Testis (tissue), 3 donors: ENCODE measurements around the gene RAB7A. TPM values are rescaled to one million over a fixed set of nuclear protein-coding genes. Genes with fewer than 3 reads are reported as not detected.

Source experiments
- DNase-seq: peaks from one replicate; pipeline ENCODE4 v3.0.0-alpha.2; 2019
- H3K27ac ChIP-seq, 2 donors: fragments of 200-600 bp; sonication (generic); one replicate each; pipeline ENCODE4 v1.5.1; 2019
- H3K27me3 ChIP-seq: fragments of 200-600 bp; sonication (generic); one replicate; pipeline ENCODE4 v1.5.1; 2019
- H3K36me3 ChIP-seq: fragments of 200-600 bp; sonication (generic); one replicate; pipeline ENCODE4 v1.5.1; 2017; ENCODE audit warnings: low read depth; ENCODE audit errors: missing control alignments
- H3K4me1 ChIP-seq: fragments of 200-600 bp; sonication (generic); one replicate; pipeline ENCODE4 v1.5.1; 2019
- H3K4me3 ChIP-seq, 2 donors: fragments of 200-600 bp; sonication (generic); one replicate each; pipeline ENCODE4 v1.5.1; 2017 to 2019
- H3K9me3 ChIP-seq: fragments of 200-600 bp; sonication (generic); one replicate; pipeline ENCODE4 v1.5.1; 2017
- POLR2A ChIP-seq: fragments of 450-650 bp; IDR thresholded peaks from one replicate; pipeline ENCODE4 v1.6.1; 2017; ENCODE audit warnings: antibody characterized with exemption, mild to moderate bottlenecking, moderate library complexity
- WGBS, 2 donors: methylation state at CpG; one replicate each; pipeline ENCODE4 v1.1.5; 2018; 5-methylcytosine and 5-hydroxymethylcytosine counted together
- intact Hi-C: fragments of 100-400 bp; cut with DNase I; formaldehyde crosslinking; loops from one replicate; pipeline ENCODE4 v1.15.1; 2023; ENCODE audit warnings: low total_unique reads
- polyA plus RNA-seq: library from polyadenylated mRNA; stranded (reverse); fragments of 350-450 nt; fragmentation: Illumina TruSeq; extraction: RNeasy Lipid Tissue Mini Kit (QIAGEN cat#74804); gene quantifications from one replicate; pipeline ENCODE4 v1.2.3, GENCODE V29; 2014; ENCODE audit warnings: low read depth, low replicate concordance; ENCODE audit not compliant: insufficient read depth
- total RNA-seq, 2 donors: library from RNA; depleted of rRNA; stranded (reverse); fragments of >200 nt; gene quantifications; one replicate each; pipeline ENCODE4 v1.2.3, GENCODE V29; 2016
- TF ChIP-seq, protein P1 (sequence below), 3 experiments: fragments of 450-650 bp in 2 of 3; fragments of 200-600 bp in 1 of 3; sonication (generic) in 1 of 3; IDR thresholded peaks; one replicate each; pipeline ENCODE4 v1.5.1; 2016 to 2019; ENCODE audit warnings: antibody characterized with exemption in 3 of 3, mild to moderate bottlenecking in 2 of 3, moderate library complexity in 1 of 3

RAB7A gene
- total and polyA plus RNA-seq, 3 donors from 2014 or later = 148 to 152 (median 150) TPM

DNA sequence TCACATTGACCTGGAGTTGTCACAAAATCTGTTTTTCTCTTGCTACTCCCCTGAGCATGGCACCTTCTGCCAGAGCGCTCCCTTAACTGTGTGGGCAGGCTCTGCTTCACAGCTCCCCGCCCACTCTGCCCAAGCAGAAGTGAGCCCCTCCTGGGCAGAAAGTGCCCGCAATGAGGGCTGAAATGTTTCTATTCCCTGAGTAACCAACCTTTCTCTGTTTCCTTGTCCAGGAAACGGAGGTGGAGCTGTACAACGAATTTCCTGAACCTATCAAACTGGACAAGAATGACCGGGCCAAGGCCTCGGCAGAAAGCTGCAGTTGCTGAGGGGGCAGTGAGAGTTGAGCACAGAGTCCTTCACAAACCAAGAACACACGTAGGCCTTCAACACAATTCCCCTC lies 87.1 kb downstream of the RAB7A start:
- Histone ChIP-seq H3K9me3 (no peaks in the 10 kb centered on the region), H3K36me3 (no peaks in the 10 kb centered on the region), H3K4me3 (no peak overlapping the region), H3K27ac (peak overlapping the region; percentile 5 to 41), H3K4me1 (peaks cover 22% of the 10 kb centered on the region), H3K27me3 (no peaks in the 10 kb centered on the region)
- no peak for DNase-seq
- TF ChIP-seq, protein P1, sequence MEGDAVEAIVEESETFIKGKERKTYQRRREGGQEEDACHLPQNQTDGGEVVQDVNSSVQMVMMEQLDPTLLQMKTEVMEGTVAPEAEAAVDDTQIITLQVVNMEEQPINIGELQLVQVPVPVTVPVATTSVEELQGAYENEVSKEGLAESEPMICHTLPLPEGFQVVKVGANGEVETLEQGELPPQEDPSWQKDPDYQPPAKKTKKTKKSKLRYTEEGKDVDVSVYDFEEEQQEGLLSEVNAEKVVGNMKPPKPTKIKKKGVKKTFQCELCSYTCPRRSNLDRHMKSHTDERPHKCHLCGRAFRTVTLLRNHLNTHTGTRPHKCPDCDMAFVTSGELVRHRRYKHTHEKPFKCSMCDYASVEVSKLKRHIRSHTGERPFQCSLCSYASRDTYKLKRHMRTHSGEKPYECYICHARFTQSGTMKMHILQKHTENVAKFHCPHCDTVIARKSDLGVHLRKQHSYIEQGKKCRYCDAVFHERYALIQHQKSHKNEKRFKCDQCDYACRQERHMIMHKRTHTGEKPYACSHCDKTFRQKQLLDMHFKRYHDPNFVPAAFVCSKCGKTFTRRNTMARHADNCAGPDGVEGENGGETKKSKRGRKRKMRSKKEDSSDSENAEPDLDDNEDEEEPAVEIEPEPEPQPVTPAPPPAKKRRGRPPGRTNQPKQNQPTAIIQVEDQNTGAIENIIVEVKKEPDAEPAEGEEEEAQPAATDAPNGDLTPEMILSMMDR (IDR thresholded peaks at IDR 0.05) = no peak
- no peak for TF ChIP-seq POLR2A
- intact Hi-C loops = no loop called here
- 47 to 53% methylated on average over 8 of the region's 8 CpGs for WGBS, 2 donors

GRCh38 chr3:128814060-128814459 lies 88.1 kb downstream of the RAB7A start:
- DNase-seq = no peak
- H3K4me3 ChIP-seq = no peak overlapping the region
- peaks cover 22% of the 10 kb centered on the region for H3K4me1 ChIP-seq
- intact Hi-C loops = no loop called here
- H3K27ac ChIP-seq = peak overlapping the region in 1 of 2 donors; percentile 41
- 83 to 84% methylated on average over 5 of the region's 5 CpGs for WGBS, 2 donors
- H3K9me3 ChIP-seq = no peaks in the 10 kb centered on the region
- TF ChIP-seq, protein P1 (IDR thresholded peaks at IDR 0.05) = no peak
- TF ChIP-seq POLR2A = no peak
- no peaks in the 10 kb centered on the region for H3K36me3 ChIP-seq
- H3K27me3 ChIP-seq = no peaks in the 10 kb centered on the region

GRCh38 chr3:128814519-128815317 lies 88.7 kb downstream of the RAB7A start:
- Histone ChIP-seq H3K27me3 (no peaks in the 10 kb centered on the region), H3K9me3 (no peaks in the 10 kb centered on the region), H3K4me1 (peaks cover 22% of the 10 kb centered on the region), H3K27ac (peak overlapping the region in 1 of 2 donors; percentile 41), H3K4me3 (no peak overlapping the region), H3K36me3 (no peaks in the 10 kb centered on the region)
- TF ChIP-seq, protein P1 (IDR thresholded peaks at IDR 0.05) = no peak
- TF ChIP-seq POLR2A = no peak
- 61 to 80% methylated on average over 8 of the region's 8 CpGs for WGBS, 2 donors
- intact Hi-C loops = no loop called here
- DNase-seq = no peak

- intact Hi-C loops = no loop called here
- no peak for TF ChIP-seq POLR2A
- TF ChIP-seq, protein P1 (IDR thresholded peaks at IDR 0.05) = no peak
- H3K4me3 ChIP-seq = no peak overlapping the region
- no peaks in the 10 kb centered on the region for H3K36me3 ChIP-seq
- H3K4me1 ChIP-seq = peaks cover 22% of the 10 kb centered on the region
- H3K27me3 ChIP-seq = no peaks in the 10 kb centered on the region
- no peak overlapping the region for H3K27ac ChIP-seq
- no peaks in the 10 kb centered on the region for H3K9me3 ChIP-seq
- DNase-seq = no peak
- 40 to 44% methylated on average over 3 of the region's 3 CpGs for WGBS, 2 donors
Measured at GRCh38 chr3:128815318-128816064, 89.5 kb downstream of the RAB7A start.
